SK-N-SH treated with all-trans-retinoic acid at 6 μM for 48 hours (cell line): ENCODE measurements around the gene WFDC1.

ENCODE experiments used
- ATAC-seq: fragments of 200-7000 bp; cut with Tn5 transposase; 3 replicates; pipeline ENCODE4 v1.9.1; 2020; ENCODE audit warnings: mild to moderate bottlenecking, moderate library complexity
- ARNTL ChIP-seq: fragments of 450-650 bp; formaldehyde crosslinking; IDR thresholded peaks from 2 replicates; pipeline ENCODE4 v1.5.0; 2020; ENCODE audit warnings: low read depth, mild to moderate bottlenecking, moderate library complexity, borderline replicate concordance
- BACH2 ChIP-seq: fragments of 250-450 bp; sonication (Bioruptor Pico); IDR thresholded peaks from 2 replicates; pipeline ENCODE4 v1.9.0; 2021; ENCODE audit warnings: mild to moderate bottlenecking, borderline replicate concordance
- CSDC2 ChIP-seq: fragments of 250-450 bp; sonication (Bioruptor Pico); IDR thresholded peaks from 2 replicates; pipeline ENCODE4 v1.5.0; 2020; ENCODE audit warnings: mild to moderate bottlenecking, moderate library complexity
- ESRRG ChIP-seq: fragments of 250-450 bp; sonication (Bioruptor Pico); IDR thresholded peaks from 2 replicates; pipeline ENCODE4 v1.6.1; 2021; ENCODE audit warnings: mild to moderate bottlenecking
- GLIS3 ChIP-seq: fragments of 250-450 bp; sonication (Bioruptor Pico); IDR thresholded peaks from 2 replicates; pipeline ENCODE4 v1.5.0; 2020; ENCODE audit warnings: mild to moderate bottlenecking, moderate library complexity
- ISL1 ChIP-seq: fragments of 250-450 bp; sonication (Bioruptor Pico); IDR thresholded peaks from 2 replicates; pipeline ENCODE4 v2.1.2; 2022; ENCODE audit warnings: mild to moderate bottlenecking, moderate library complexity
- OSR1 ChIP-seq: fragments of 250-450 bp; sonication (Bioruptor Pico); IDR thresholded peaks from 2 replicates; pipeline ENCODE4 v1.8.0; 2022; ENCODE audit warnings: moderate library complexity, mild to moderate bottlenecking, inconsistent platforms
- PPARA ChIP-seq: fragments of 250-450 bp; sonication (Bioruptor Pico); IDR thresholded peaks from 2 replicates; pipeline ENCODE4 v1.5.0; 2020; ENCODE audit warnings: mild to moderate bottlenecking, borderline replicate concordance
- RARB ChIP-seq: fragments of 250-450 bp; sonication (Bioruptor Pico); IDR thresholded peaks from 2 replicates; pipeline ENCODE4 v1.8.0; 2021; ENCODE audit warnings: mild to moderate bottlenecking, moderate library complexity
- TCF4 ChIP-seq: fragments of 250-450 bp; sonication (Bioruptor Pico); IDR thresholded peaks from 2 replicates; pipeline ENCODE4 v1.8.0; 2021; ENCODE audit warnings: mild to moderate bottlenecking, moderate library complexity, borderline replicate concordance
- ZC3H10 ChIP-seq: fragments of 250-450 bp; sonication (Bioruptor Pico); IDR thresholded peaks from 2 replicates; pipeline ENCODE4 v1.5.1; 2021; ENCODE audit warnings: mild to moderate bottlenecking, moderate library complexity
- ZFP3 ChIP-seq: fragments of 250-450 bp; sonication (Bioruptor Pico); IDR thresholded peaks from 2 replicates; pipeline ENCODE4 v1.5.0; 2020; ENCODE audit warnings: mild to moderate bottlenecking, moderate library complexity
- ZFP30 ChIP-seq: fragments of 450-650 bp; formaldehyde crosslinking; IDR thresholded peaks from 2 replicates; pipeline ENCODE4 v1.5.0; 2022; ENCODE audit warnings: mild to moderate bottlenecking, moderate library complexity
- ZNF565 ChIP-seq: fragments of 450-650 bp; formaldehyde crosslinking; conservative IDR thresholded peaks from 2 replicates; pipeline ENCODE4 v1.5.0; 2020; ENCODE audit warnings: low read depth, mild to moderate bottlenecking, moderate library complexity
- ZNF70 ChIP-seq: fragments of 450-650 bp; formaldehyde crosslinking; IDR thresholded peaks from 2 replicates; pipeline ENCODE4 v1.5.0; 2020; ENCODE audit warnings: mild to moderate bottlenecking, moderate library complexity
- TF ChIP-seq, protein P1 (sequence below): fragments of 250-450 bp; sonication (Bioruptor Pico); IDR thresholded peaks from 2 replicates; pipeline ENCODE4 v1.5.1; 2021; ENCODE audit warnings: mild to moderate bottlenecking, moderate library complexity
- TF ChIP-seq, protein P2 (sequence below): fragments of 250-450 bp; sonication (Bioruptor Pico); IDR thresholded peaks from 2 replicates; pipeline ENCODE4 v1.5.0; 2020; ENCODE audit warnings: mild to moderate bottlenecking, moderate library complexity
- TF ChIP-seq, protein P3 (sequence below): fragments of 250-450 bp; sonication (Bioruptor Pico); IDR thresholded peaks from 2 replicates; pipeline ENCODE4 v1.8.0; 2021; ENCODE audit warnings: low read depth, mild to moderate bottlenecking, moderate library complexity, borderline replicate concordance
- TF ChIP-seq, protein P4 (sequence below): fragments of 250-450 bp; sonication (Bioruptor Pico); IDR thresholded peaks from 2 replicates; pipeline ENCODE4 v1.5.1; 2020; ENCODE audit warnings: low read depth, mild to moderate bottlenecking, moderate library complexity

The WFDC1 gene

DNA sequence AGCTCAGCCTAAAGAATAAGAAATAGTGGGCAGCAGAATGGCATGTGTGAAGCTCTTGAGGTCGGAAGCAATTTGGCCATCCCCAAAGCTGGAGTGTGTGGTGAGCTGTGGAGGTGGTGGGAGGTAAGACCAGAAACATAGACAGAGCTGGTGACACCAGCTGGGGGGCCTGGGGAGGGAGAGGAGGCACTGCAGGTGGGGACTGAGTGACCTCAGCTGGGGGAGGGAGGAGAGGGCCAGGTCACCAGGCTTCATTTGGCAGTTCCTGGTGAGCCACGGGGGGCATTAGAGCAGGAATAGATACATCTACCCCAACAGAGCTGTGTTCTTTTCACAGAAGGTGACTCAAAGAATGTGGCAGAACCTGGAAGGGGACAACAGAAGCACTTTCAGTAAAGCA lies 31.9 kb downstream of the WFDC1 start:
- no peak for ATAC-seq
- TF ChIP-seq RARB (CRISPR knock-in tag) (no peak), TCF4 (no peak), ARNTL (CRISPR knock-in tag) (no peak)
- TF ChIP-seq, protein P1, sequence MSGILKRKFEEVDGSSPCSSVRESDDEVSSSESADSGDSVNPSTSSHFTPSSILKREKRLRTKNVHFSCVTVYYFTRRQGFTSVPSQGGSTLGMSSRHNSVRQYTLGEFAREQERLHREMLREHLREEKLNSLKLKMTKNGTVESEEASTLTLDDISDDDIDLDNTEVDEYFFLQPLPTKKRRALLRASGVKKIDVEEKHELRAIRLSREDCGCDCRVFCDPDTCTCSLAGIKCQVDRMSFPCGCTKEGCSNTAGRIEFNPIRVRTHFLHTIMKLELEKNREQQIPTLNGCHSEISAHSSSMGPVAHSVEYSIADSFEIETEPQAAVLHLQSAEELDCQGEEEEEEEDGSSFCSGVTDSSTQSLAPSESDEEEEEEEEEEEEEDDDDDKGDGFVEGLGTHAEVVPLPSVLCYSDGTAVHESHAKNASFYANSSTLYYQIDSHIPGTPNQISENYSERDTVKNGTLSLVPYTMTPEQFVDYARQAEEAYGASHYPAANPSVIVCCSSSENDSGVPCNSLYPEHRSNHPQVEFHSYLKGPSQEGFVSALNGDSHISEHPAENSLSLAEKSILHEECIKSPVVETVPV (CRISPR knock-in tag) = no peak

DNA sequence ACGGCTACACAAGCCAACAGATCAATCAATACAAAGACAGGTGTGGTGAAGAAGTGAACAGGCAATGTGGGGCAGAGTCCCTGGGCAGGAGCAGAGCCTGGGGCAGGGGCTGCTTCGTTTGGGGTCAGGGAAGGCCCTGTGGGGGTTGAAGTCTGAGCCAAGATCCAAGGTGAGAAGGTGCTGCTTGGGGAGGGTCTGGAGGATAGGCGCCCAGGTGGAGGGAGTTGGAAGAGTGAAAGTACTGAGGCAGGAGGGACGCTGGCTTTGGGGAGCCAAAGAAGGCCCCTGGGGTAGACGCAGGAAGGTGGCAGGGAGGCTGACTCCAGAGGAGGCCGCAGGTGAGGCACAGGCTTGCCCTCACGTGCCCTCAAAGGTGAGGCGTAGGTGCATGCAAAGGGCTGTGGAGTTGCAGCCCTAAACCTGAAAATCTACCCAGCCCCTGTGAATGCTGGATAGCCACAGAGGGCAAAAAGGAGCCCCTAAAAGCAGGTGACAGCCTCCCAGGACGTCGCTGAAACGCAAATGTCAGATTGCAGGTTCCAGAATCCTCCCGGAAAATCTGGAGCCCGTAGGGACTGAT lies 33.3 kb downstream of the WFDC1 start:
- no peak for ATAC-seq
- TF ChIP-seq ZFP3 (CRISPR knock-in tag) = no peak

DNA sequence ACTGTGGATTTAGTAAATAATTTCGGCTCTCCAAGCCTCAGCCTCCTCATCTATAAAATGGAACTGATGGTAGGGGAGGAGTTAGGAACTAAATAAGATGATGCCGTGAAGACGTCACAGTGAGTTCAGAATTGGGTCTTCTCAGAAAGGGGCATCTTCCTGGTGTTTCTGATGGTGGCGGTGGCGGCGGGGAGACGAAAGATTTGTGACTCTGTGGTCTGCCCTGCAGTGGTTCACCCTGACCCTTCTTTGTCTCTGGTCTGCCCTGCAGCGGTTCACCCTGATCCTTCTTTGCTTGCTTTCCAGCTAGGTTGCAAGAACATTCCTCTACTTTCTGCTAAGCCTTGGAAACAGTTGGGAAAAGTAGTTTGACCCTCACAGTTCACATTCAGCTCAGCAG lies 34.3 kb downstream of the WFDC1 start:
- no peak for ATAC-seq

DNA sequence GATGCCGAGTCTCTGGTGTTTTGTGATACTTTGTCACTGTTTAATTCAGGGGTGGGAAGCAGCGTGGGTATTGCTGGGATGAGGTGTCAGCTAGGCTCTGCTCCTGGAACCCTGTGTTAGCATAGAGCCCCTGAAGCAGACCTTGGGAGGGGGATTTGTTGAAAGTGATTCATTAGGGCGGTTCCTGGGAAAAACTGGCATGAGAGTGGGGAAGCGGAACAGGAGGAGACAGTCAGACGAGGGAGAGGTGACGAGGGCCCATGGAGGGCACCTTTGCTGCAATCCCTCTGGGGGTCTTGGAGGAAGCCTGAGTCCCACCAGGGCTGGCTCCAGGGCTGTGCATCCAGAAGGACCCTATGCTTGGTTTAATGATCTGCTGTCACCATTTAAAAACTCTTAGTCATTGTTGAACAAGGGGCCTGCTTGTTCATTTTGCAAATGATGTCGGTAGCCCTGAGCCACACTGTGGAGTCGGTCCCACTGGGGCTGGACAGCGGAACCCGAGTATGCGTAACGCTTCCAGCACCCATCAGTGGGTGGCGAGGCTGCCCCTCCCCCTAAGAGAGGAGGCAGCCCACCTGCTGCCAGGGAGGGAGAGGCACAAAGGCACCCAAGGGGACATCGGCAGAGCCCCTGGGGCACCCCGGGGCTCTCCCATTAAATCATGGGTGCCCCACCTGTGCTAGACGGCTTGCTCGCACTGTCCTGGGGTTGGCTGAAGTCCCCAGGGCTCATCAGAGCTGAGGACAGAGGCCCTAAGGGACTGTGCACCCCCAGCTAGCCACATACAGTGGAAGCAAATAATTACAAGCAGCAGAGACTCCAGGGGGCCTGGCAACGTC lies 35.4 kb downstream of the WFDC1 start:
- TF ChIP-seq BACH2 (CRISPR knock-in tag) = no peak
- TF ChIP-seq GLIS3 = no peak
- no peak for TF ChIP-seq OSR1 (CRISPR knock-in tag)
- TF ChIP-seq, protein P1 (CRISPR knock-in tag) = no peak
- no peak for TF ChIP-seq ESRRG
- no peak for TF ChIP-seq ARNTL (CRISPR knock-in tag)
- TF ChIP-seq RARB (CRISPR knock-in tag) = no peak
- no peak for TF ChIP-seq PPARA (CRISPR knock-in tag)
- no peak for TF ChIP-seq ZFP3 (CRISPR knock-in tag)
- no peak for TF ChIP-seq ZNF565
- no peak for TF ChIP-seq ZC3H10 (CRISPR knock-in tag)
- no peak for TF ChIP-seq ISL1 (CRISPR knock-in tag)
- no peak for TF ChIP-seq ZFP30 (CRISPR knock-in tag)
- no peak for TF ChIP-seq ZNF70 (CRISPR knock-in tag)
- TF ChIP-seq CSDC2 = no peak
- TF ChIP-seq, protein P2, sequence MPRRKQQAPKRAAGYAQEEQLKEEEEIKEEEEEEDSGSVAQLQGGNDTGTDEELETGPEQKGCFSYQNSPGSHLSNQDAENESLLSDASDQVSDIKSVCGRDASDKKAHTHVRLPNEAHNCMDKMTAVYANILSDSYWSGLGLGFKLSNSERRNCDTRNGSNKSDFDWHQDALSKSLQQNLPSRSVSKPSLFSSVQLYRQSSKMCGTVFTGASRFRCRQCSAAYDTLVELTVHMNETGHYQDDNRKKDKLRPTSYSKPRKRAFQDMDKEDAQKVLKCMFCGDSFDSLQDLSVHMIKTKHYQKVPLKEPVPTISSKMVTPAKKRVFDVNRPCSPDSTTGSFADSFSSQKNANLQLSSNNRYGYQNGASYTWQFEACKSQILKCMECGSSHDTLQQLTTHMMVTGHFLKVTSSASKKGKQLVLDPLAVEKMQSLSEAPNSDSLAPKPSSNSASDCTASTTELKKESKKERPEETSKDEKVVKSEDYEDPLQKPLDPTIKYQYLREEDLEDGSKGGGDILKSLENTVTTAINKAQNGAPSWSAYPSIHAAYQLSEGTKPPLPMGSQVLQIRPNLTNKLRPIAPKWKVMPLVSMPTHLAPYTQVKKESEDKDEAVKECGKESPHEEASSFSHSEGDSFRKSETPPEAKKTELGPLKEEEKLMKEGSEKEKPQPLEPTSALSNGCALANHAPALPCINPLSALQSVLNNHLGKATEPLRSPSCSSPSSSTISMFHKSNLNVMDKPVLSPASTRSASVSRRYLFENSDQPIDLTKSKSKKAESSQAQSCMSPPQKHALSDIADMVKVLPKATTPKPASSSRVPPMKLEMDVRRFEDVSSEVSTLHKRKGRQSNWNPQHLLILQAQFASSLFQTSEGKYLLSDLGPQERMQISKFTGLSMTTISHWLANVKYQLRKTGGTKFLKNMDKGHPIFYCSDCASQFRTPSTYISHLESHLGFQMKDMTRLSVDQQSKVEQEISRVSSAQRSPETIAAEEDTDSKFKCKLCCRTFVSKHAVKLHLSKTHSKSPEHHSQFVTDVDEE (CRISPR knock-in tag) = no peak
- TF ChIP-seq, protein P3, sequence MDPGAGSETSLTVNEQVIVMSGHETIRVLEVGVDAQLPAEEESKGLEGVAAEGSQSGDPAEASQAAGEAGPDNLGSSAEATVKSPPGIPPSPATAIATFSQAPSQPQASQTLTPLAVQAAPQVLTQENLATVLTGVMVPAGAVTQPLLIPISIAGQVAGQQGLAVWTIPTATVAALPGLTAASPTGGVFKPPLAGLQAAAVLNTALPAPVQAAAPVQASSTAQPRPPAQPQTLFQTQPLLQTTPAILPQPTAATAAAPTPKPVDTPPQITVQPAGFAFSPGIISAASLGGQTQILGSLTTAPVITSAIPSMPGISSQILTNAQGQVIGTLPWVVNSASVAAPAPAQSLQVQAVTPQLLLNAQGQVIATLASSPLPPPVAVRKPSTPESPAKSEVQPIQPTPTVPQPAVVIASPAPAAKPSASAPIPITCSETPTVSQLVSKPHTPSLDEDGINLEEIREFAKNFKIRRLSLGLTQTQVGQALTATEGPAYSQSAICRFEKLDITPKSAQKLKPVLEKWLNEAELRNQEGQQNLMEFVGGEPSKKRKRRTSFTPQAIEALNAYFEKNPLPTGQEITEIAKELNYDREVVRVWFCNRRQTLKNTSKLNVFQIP (CRISPR knock-in tag) = no peak
- TF ChIP-seq, protein P4, sequence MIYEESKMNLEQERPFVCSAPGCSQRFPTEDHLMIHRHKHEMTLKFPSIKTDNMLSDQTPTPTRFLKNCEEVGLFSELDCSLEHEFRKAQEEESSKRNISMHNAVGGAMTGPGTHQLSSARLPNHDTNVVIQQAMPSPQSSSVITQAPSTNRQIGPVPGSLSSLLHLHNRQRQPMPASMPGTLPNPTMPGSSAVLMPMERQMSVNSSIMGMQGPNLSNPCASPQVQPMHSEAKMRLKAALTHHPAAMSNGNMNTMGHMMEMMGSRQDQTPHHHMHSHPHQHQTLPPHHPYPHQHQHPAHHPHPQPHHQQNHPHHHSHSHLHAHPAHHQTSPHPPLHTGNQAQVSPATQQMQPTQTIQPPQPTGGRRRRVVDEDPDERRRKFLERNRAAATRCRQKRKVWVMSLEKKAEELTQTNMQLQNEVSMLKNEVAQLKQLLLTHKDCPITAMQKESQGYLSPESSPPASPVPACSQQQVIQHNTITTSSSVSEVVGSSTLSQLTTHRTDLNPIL = no peak
- no peak for ATAC-seq

More for the DNA sequence above, 34.3 kb downstream of the WFDC1 start:
- TF ChIP-seq, protein P1 (CRISPR knock-in tag) = no peak
- TF ChIP-seq ZFP3 (CRISPR knock-in tag) = no peak
